IPS-18a (cell line): ENCODE results near the gene EIF1AD.

Experiments used
- H3K27ac ChIP-seq: one replicate; pipeline ENCODE4 v1.5.1; 2013; ENCODE audit warnings: low read length
- H3K27me3 ChIP-seq: one replicate; pipeline ENCODE4 v1.6.1; 2013; ENCODE audit warnings: mild to moderate bottlenecking, low read length; ENCODE audit not compliant: control insufficient read depth, insufficient read depth
- H3K36me3 ChIP-seq: one replicate; pipeline ENCODE4 v1.6.1; 2013; ENCODE audit warnings: low read depth, low read length; ENCODE audit not compliant: control insufficient read depth
- H3K4me1 ChIP-seq: one replicate; pipeline ENCODE4 v1.6.1; 2013; ENCODE audit warnings: low read depth, low read length; ENCODE audit not compliant: control insufficient read depth
- H3K4me3 ChIP-seq: one replicate; pipeline ENCODE4 v1.5.1; 2013; ENCODE audit warnings: low read length
- H3K9ac ChIP-seq: one replicate; pipeline ENCODE4 v1.6.1; 2013; ENCODE audit warnings: mild to moderate bottlenecking, low read length, moderate library complexity
- H3K9me3 ChIP-seq: one replicate; pipeline ENCODE4 v1.6.1; 2013; ENCODE audit warnings: low read depth, low read length; ENCODE audit not compliant: control insufficient read depth

EIF1AD gene, protein sequence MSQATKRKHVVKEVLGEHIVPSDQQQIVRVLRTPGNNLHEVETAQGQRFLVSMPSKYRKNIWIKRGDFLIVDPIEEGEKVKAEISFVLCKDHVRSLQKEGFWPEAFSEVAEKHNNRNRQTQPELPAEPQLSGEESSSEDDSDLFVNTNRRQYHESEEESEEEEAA

DNA sequence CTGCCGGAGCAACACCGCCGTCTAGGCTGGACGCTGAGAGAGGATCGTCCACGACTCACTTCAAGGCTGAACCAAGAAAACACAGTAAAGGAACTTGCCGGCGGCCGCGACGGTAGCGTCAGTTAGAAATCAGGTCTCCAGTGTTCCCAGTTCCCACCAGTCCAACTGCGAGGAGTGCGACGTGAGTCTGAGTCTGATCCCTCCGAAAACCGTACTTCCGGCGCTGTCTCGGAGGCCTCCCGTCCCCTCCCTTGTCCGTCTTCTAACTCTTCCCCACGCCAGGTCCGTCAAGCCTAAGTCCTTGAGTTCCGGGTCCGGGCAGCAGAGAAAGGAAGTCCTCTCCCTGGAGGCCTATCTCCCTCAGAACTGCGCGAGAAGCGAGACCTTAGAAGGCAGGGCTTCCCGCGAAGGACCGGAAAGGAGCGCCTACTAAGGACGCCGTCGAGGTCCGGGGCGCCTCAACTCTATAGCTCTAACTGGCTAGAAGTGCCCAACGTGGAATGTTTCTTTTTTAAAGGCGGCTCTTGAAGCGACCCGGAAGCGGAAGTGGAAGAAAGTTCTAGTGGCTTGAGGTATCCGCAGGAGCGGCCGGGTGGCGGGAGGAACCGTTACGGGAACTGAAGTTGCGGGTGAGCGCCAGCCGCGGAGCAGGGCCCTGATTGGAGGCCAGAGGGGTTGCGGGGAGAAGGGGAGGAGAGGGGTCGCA lies at the start of gene EIF1AD, which contains the start of gene BANF1:
Gene EIF1AD (minus strand): TSS at position 216 of the 706 bp plus-strand sequence. CDS start 1,768 bp downstream, outside the sequence.
Gene BANF1 (plus strand): TSS at position 562 of the 706 bp plus-strand sequence. CDS start 748 bp downstream, outside the sequence.
- H3K27me3 ChIP-seq: no peaks in the 10 kb centered on the region

DNA sequence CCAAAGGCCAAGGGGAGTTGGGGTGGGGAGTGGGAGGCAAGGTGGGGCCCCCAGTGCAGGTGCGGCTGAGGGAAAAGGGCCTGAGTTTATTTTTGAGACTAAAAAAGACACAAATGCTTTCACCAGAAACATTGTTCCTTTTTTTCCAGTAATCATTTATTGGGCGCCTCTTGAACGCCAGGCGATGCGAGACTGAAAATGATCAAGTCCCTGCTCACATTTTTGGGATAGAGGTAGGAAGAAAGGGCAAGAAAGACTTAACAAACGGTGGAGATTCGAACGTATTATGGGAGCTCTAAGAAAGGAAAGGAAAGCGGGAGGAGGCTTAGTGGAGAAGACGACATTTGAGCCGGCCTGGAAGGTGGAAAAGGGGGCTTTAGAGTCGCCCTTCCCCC lies 49.4 kb upstream of the EIF1AD start:
- peak overlapping the region; percentile 89 for H3K27ac ChIP-seq

More for the DNA sequence above, at the start of gene EIF1AD, which contains the start of gene BANF1:
- H3K9me3 ChIP-seq: no peaks in the 10 kb centered on the region
- H3K27ac ChIP-seq: peak within 1 kb of the TSS; percentile 79
- peaks cover 43% of the 10 kb centered on the region for H3K36me3 ChIP-seq
- no peaks in the 10 kb centered on the region for H3K4me1 ChIP-seq
- peak within 1 kb of the TSS; percentile 83 for H3K4me3 ChIP-seq
- H3K9ac ChIP-seq: peak within 1 kb of the TSS; percentile 64

DNA sequence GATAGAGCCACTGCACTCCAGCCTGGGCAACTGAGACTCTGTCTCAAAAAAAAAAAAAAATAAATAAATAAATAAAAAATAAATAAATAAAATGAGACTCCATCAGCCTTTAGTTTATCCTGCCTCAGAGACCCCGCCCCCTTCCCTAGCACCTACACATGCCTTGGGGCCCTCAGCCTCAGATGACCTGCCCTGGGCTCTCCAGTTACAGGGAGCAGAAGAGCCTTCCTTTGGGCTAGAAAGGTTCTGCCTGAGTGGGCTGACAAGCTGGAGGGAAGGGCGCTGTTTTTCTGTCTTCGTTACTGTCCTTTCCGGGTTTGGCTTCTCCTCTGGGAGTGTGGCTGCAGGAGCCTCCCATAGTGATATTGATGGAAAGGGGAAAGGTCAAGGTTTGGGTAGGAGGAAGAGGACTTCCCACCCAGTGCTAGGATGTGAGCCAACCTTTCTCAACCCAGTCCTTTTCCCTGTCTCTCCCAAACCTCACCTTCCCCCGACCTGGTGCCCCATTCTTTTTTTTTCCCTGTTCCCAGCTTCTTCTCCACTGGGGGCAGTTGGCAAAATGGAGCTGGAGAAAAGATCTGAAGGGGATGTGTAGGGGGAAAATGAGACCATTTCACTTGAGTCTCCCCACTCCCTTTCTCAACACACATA lies 48.7 kb upstream of the EIF1AD start:
- H3K36me3 ChIP-seq: peaks cover 14% of the 10 kb centered on the region
- no peak overlapping the region for H3K27ac ChIP-seq
- H3K4me1 ChIP-seq: peaks cover 28% of the 10 kb centered on the region
- peak overlapping the region; percentile 84 for H3K9ac ChIP-seq
- H3K9me3 ChIP-seq: no peaks in the 10 kb centered on the region
- no peaks in the 10 kb centered on the region for H3K27me3 ChIP-seq
- H3K4me3 ChIP-seq: peak overlapping the region; percentile 81

More for the DNA sequence above, 49.4 kb upstream of the EIF1AD start:
- H3K4me3 ChIP-seq: peak overlapping the region; percentile 81
- peak overlapping the region; percentile 84 for H3K9ac ChIP-seq
- H3K4me1 ChIP-seq: peaks cover 28% of the 10 kb centered on the region
- H3K9me3 ChIP-seq: no peaks in the 10 kb centered on the region
- H3K36me3 ChIP-seq: peaks cover 18% of the 10 kb centered on the region
- H3K27me3 ChIP-seq: no peaks in the 10 kb centered on the region

DNA sequence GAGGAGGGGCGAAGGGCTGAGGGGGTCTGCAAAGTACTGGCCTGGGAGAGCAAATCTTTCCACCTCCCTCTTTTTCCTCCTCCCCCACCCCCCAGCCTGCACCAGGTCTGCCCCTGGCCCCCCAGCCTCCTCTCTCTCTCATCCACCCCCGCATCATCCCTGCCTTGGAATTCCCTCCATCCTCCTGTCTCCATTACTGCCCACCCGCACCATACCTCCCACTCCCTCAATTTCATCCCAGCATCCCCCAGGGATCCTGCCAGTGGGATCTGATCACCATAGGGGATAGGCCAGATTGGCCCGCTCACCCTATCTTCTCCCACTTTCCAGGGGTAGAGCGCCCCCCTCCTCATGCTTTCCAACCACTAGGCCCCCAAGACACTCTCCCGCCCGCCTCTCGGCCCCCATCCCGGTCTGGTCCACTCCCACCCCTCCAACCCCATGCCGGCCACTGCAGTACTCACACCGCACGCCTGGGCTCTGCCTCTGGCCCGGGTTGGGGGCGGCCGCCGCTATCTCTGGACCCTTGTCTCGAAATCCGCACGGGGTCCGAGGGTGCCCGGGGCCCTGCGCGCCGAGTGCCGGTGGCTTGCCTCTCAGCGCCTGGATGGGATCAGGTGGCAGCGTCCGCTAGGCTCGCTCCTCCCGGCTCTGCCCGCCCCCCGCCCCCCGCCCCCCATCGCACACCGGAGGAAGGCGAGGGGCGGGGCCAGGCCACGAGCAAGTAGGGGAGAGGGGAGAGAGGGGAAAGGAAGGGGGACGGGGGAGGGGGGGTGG lies 46.8 kb upstream of the EIF1AD start, which contains the start of gene GAL3ST3:
Gene GAL3ST3 (minus strand): TSS at position 615 of the 777 bp plus-strand sequence. CDS start 3,746 bp downstream, outside the sequence.
- H3K27me3 ChIP-seq: no peaks in the 10 kb centered on the region
- H3K9ac ChIP-seq: no peak within 1 kb of the TSS
- no peak within 1 kb of the TSS for H3K27ac ChIP-seq
- peak within 1 kb of the TSS; percentile 72 for H3K4me3 ChIP-seq
- no peaks in the 10 kb centered on the region for H3K9me3 ChIP-seq
- peaks cover 36% of the 10 kb centered on the region for H3K4me1 ChIP-seq
- peaks cover 4% of the 10 kb centered on the region for H3K36me3 ChIP-seq

DNA sequence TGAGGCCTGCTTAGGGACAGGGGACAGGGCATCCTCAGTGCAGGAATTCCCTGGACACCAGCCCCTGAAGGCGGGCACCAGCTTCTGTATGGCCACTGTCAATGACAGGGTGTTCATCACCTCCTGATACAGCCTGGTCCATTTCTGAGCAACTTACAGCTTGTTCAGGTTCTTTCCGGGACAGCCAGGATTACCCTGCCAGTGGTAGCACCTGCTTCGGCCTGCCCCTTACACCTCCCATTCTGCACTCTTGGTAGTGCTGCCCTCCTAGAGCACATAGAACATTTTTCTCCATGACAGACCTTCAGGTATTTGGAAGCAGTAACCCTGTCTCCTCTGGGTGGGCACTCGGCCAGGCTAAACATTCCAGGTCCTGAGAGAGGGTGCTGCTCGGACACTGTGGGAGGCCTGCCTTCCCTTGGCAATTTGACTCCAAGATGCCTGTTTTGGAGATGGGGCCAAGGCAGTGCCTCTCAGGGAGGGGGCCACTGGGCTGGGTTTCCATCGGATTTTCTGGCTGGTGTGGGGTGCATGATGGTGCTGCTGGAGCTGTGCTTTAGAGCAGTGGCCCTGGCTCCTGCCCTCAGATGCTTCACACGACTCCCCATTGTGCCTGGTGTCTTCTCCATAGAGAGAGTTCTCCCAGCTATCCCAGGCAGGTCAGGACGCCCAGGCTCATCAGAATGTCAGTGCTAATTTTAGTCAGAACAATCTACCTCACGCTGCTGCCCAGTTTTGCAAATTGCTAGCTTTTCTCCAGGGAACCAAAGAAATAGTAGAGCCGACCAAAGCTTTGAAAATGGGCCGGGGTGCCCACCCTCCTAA lies 45.8 kb upstream of the EIF1AD start:
- Histone ChIP-seq H3K36me3 (peaks cover 7% of the 10 kb centered on the region), H3K27ac (no peak overlapping the region), H3K4me3 (peak overlapping the region; percentile 72), H3K4me1 (peaks cover 31% of the 10 kb centered on the region), H3K27me3 (no peaks in the 10 kb centered on the region), H3K9ac (no peak overlapping the region), H3K9me3 (no peaks in the 10 kb centered on the region)

DNA sequence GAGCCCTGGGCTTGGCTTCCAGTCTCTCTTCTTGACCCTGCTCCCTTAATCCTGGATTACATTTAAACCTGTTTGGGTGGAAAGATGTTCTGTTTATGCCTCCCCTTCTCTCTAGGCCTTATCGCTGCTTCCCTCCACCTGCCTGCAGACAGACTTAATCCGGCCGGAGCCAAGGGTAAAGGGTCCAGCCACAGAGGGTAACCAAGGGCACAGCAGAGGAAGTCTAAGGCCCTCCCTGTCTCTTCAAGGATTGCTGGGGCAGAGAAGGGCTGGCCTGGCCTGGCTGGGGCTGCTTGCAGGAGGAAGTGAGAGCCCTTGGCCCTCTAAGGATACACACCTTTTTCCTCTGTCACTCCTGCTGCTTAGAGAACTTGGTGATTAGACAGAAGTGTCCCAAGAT lies 44.9 kb upstream of the EIF1AD start:
- Histone ChIP-seq H3K27me3 (no peaks in the 10 kb centered on the region), H3K27ac (no peak overlapping the region), H3K4me1 (peaks cover 31% of the 10 kb centered on the region), H3K9ac (no peak overlapping the region), H3K9me3 (no peaks in the 10 kb centered on the region), H3K36me3 (peaks cover 7% of the 10 kb centered on the region), H3K4me3 (no peak overlapping the region)

DNA sequence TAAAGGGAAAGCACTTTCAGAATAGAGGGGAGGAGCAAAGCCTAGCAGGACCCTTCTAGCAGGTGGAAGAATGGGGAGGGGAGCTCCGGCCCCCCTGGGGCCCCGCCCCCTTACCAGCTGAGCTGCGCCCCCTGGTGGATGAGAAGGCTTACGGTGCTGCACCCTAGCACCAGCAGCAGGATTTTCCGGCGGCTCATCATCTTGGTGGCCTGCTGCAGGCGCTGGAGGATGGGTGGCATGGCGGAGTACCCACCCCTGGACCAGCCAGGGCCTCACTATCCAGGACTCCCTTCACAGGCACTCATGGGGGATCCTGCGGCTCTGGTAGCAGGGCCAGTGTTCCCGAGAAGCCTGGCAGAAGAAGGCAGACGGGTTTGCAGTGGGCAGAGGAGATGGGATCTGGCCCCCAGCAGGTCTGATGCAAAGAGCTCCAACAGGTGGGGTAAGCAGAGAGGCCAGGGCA lies 43.3 kb upstream of the EIF1AD start:
- H3K9ac ChIP-seq: no peak overlapping the region
- peaks cover 21% of the 10 kb centered on the region for H3K4me1 ChIP-seq
- H3K27me3 ChIP-seq: no peaks in the 10 kb centered on the region
- no peak overlapping the region for H3K27ac ChIP-seq
- no peaks in the 10 kb centered on the region for H3K9me3 ChIP-seq
- peaks cover 18% of the 10 kb centered on the region for H3K36me3 ChIP-seq
- H3K4me3 ChIP-seq: no peak overlapping the region

DNA sequence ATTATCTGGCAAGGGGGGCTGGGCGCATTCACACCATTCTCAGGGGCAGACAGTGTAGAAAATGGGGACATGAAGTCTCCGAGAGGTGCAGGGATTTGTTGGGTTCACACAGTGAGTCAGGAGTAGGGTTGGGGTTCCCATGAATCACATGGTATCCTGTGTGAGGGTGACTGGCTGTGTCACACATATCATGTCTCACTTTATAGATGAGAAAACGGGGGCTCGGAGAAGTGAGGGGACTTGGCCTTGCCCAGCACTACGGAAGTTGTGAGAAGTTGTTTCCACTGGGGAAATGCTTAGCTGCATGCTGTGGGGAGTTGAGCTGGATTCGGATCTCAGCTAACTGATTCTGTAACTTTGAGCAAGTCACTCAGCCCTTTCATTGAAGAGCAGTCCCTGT lies 42.8 kb upstream of the EIF1AD start:
- H3K9ac ChIP-seq: no peak overlapping the region
- H3K27ac ChIP-seq: no peak overlapping the region
- H3K36me3 ChIP-seq: peaks cover 18% of the 10 kb centered on the region
- no peak overlapping the region for H3K4me3 ChIP-seq
- no peaks in the 10 kb centered on the region for H3K27me3 ChIP-seq
- H3K9me3 ChIP-seq: no peaks in the 10 kb centered on the region
- H3K4me1 ChIP-seq: peaks cover 21% of the 10 kb centered on the region

DNA sequence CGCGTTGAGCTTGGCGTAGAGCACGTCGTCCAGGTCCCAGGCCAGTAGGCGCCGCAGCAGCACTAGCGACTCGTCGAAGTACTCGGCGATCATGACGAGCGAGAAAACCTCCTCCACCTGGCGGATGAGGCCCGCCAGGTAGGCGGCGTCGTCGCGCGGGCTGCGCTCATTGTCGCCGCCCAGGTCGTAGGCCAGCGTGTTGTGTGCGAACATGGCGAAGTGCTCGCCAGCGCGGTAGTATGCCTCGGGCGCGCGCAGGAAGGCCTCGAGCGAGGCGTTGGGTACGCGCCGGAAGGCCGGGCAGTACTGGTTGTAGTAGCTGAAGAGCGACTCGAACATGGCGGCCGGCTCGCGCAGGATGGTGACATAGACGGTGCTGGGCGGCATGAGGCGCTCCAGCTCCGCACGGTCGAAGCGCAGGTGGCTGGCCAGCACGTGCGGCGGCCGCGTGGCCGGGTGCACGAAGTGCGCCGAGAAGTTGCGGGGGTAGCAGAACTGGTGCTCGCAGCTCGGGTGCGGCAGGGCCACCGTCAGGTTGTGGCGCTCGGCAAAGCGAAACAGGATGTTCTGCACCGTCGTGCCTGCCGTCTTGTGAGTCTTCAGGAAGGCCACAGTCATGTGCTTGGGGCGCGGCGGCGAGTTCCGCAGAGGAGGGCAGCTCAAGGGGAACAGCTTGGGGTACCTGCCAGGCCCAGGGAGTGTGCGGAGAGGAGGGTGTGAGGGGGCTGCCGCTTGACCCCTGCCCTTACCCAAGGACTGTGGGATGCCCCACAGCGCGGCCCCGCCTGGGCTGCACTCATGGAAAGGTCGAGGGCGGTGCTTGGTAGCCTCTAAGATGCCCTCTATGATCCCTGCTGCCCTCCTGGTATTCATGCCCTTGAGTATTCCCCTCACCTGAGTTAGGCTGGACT lies 41.3 kb upstream of the EIF1AD start:
- H3K9me3 ChIP-seq: no peaks in the 10 kb centered on the region
- H3K27me3 ChIP-seq: no peaks in the 10 kb centered on the region
- peaks cover 18% of the 10 kb centered on the region for H3K36me3 ChIP-seq
- no peak overlapping the region for H3K4me3 ChIP-seq
- no peak overlapping the region for H3K9ac ChIP-seq
- no peak overlapping the region for H3K27ac ChIP-seq
- H3K4me1 ChIP-seq: peaks cover 14% of the 10 kb centered on the region
